Spleen (tissue), 11 donors: ENCODE data around the gene PSMD12. TPM values are rescaled to one million over a fixed set of nuclear protein-coding genes. Genes with fewer than 3 reads are reported as not detected.

Experiments
- DNase-seq: peaks from one replicate; pipeline ENCODE4 v3.0.0-alpha.2; 2020
- H3K27ac ChIP-seq, 8 donors: fragments of 200-600 bp; sonication (generic) in 7 of 8; 1 replicate in 4 of 8; 2 replicates in 4 of 8; pipeline versions ENCODE4 v1.5.0 to v1.8.0; 2016 to 2021; ENCODE audit warnings: inconsistent platforms in 4 of 8, mild to moderate bottlenecking in 4 of 8, moderate library complexity in 1 of 8
- H3K27me3 ChIP-seq, 7 donors: fragments of 200-600 bp; sonication (generic) in 6 of 7; replicated peaks in 1 of 7; 1 replicate in 4 of 7; 2 replicates in 3 of 7; pipeline versions ENCODE4 v1.5.0 to v1.8.0; 2016 to 2021; ENCODE audit warnings: inconsistent platforms in 3 of 7, mild to moderate bottlenecking in 1 of 7
- H3K36me3 ChIP-seq, 6 donors: fragments of 200-600 bp; sonication (generic) in 5 of 6; 1 replicate in 4 of 6; 2 replicates in 2 of 6; pipeline versions ENCODE4 v1.5.0 to v1.8.0; 2016 to 2021; ENCODE audit warnings: inconsistent platforms in 2 of 6
- H3K4me1 ChIP-seq, 6 donors: fragments of 200-600 bp; sonication (generic) in 5 of 6; 1 replicate in 3 of 6; 2 replicates in 3 of 6; pipeline versions ENCODE4 v1.5.0 to v1.8.0; 2016 to 2021; ENCODE audit warnings: inconsistent platforms in 3 of 6
- H3K4me3 ChIP-seq, 8 donors: fragments of 200-600 bp; sonication (generic) in 7 of 8; 1 replicate in 4 of 8; 2 replicates in 4 of 8; pipeline versions ENCODE4 v1.5.0 to v1.8.0; 2016 to 2021; ENCODE audit warnings: inconsistent platforms in 4 of 8, mild to moderate bottlenecking in 4 of 8, moderate library complexity in 2 of 8
- H3K9me3 ChIP-seq, 8 donors: fragments of 200-600 bp; sonication (generic) in 7 of 8; 1 replicate in 4 of 8; 2 replicates in 4 of 8; pipeline versions ENCODE4 v1.5.0 to v1.8.0; 2016 to 2021; ENCODE audit warnings: inconsistent platforms in 4 of 8
- POLR2A ChIP-seq, 3 donors: fragments of 450-650 bp; IDR thresholded peaks; one replicate each; pipeline ENCODE4 v1.5.1; 2017; ENCODE audit warnings: antibody characterized with exemption in 3 of 3, mild to moderate bottlenecking in 1 of 3
- POLR2AphosphoS5 ChIP-seq, 3 donors: sonication (generic); formaldehyde crosslinking; IDR thresholded peaks; one replicate each; pipeline ENCODE4 v1.5.1; 2017; ENCODE audit warnings: antibody characterized with exemption in 3 of 3
- WGBS, 5 donors: extraction: QIAGEN DNeasy Blood & Tissue Kit in 3 of 5; methylation state at CpG; one replicate each; pipeline versions ENCODE4 v1.1.5 to v1.1.7; 2013 to 2018; 5-methylcytosine and 5-hydroxymethylcytosine counted together
- intact Hi-C: fragments of 100-400 bp; cut with DNase I; formaldehyde crosslinking; loops from one replicate; pipeline ENCODE4 v1.15.0; 2023; ENCODE audit warnings: low total_unique reads
- polyA plus RNA-seq, 3 donors: library from polyadenylated mRNA; stranded (reverse); fragments of 200-250 nt; gene quantifications; one replicate each; pipeline ENCODE4 v1.2.1, GENCODE V29; 2013
- total RNA-seq, 7 donors: library from RNA; depleted of rRNA in 3 of 7; stranded (reverse); fragments of >200 nt in 3 of 7; fragmentation: NEBNext Ultra II Directional in 4 of 7; extraction: Animal tissue kit (Norgen Biotek cat#: 25700) in 4 of 7; gene quantifications; one replicate each; pipeline versions ENCODE4 v1.1.0 to v1.2.1, GENCODE V29; 2016 to 2021
- TF ChIP-seq, protein P1 (sequence below), 11 experiments: fragments of 200-600 bp in 7 of 11; fragments of 450-650 bp in 4 of 11; sonication (generic) in 4 of 11; IDR thresholded peaks in 8 of 11; conservative IDR thresholded peaks in 3 of 11; 1 replicate in 7 of 11; 2 replicates in 4 of 11; pipeline versions ENCODE4 v1.4.0 to v1.8.0; 2016 to 2021; ENCODE audit warnings: antibody characterized with exemption in 11 of 11, inconsistent platforms in 4 of 11, mild to moderate bottlenecking in 1 of 11
- donor health status: healthy with polysubstance abuse.
- donor health status: DM: no; HTN: no; CAD: no; lungs with moderate emphysema.
- donor health status: DM: no; HTN: no; CAD: no.
- donor health status: Bipolar disorder and iron deficiency.
- donor health status: healthy.
- donor health status: DM: no; HTN: no; CAD: no.
- donor health status: DM: yes; HTN: yes; CAD: no.

PSMD12 gene
- total and polyA plus RNA-seq, 10 donors, result 13.8 to 46.4 (median 28.9) TPM

- Histone ChIP-seq H3K36me3 (no peaks in the 10 kb centered on the region), H3K9me3 (no peaks in the 10 kb centered on the region), H3K27ac (peak overlapping the region in 6 of 8 donors; percentile 32 to 81 (median 62)), H3K4me3 (peak overlapping the region in 1 of 8 donors; percentile 3), H3K4me1 (peaks cover 5 to 64% (median 26%) of the 10 kb centered on the region in 6 donors), H3K27me3 (no peaks in the 10 kb centered on the region)
- TF ChIP-seq, protein P1, sequence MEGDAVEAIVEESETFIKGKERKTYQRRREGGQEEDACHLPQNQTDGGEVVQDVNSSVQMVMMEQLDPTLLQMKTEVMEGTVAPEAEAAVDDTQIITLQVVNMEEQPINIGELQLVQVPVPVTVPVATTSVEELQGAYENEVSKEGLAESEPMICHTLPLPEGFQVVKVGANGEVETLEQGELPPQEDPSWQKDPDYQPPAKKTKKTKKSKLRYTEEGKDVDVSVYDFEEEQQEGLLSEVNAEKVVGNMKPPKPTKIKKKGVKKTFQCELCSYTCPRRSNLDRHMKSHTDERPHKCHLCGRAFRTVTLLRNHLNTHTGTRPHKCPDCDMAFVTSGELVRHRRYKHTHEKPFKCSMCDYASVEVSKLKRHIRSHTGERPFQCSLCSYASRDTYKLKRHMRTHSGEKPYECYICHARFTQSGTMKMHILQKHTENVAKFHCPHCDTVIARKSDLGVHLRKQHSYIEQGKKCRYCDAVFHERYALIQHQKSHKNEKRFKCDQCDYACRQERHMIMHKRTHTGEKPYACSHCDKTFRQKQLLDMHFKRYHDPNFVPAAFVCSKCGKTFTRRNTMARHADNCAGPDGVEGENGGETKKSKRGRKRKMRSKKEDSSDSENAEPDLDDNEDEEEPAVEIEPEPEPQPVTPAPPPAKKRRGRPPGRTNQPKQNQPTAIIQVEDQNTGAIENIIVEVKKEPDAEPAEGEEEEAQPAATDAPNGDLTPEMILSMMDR (IDR thresholded peaks at IDR 0.05 in 8 of 11, conservative IDR thresholded peaks at IDR 0.05 in 3 of 11), result no peak
- TF ChIP-seq POLR2A (IDR thresholded peaks at IDR 0.05) (no peak), POLR2AphosphoS5 (IDR thresholded peaks at IDR 0.05) (no peak)
- DNase-seq, result no peak
- intact Hi-C loops, result no loop called here
- WGBS, 5 donors, result 67 to 87% (median 76%) methylated on average over 16 of the region's 16 CpGs
These were observed 35.5 kb upstream of the PSMD12 start for GRCh38 chr17:67401598-67402504.

DNA sequence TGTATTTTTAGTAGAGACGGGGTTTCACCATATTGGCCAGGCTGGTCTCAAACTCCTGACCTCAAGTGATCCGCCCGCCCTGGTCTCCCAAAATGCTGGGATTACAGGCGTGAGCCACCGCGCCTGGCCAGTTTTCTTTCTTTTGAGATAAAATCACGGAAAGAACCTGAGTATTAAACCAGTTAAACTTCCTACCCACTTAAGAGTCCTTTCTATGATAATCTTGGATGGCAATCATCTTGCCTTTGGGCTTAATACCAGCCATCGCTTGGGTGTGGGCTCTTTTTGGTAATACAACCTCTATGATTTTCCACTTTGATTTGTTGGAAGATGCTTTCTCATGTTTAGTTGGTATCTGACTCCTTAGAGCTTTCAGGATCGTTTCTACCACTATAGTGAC lies 34.7 kb upstream of the PSMD12 start:
- WGBS, 5 donors, result 88 to 95% (median 92%) methylated on average over 9 of the region's 9 CpGs
- peaks cover 5 to 61% (median 26%) of the 10 kb centered on the region in 6 donors for H3K4me1 ChIP-seq
- H3K27me3 ChIP-seq, result no peaks in the 10 kb centered on the region
- no peak for TF ChIP-seq POLR2AphosphoS5 (IDR thresholded peaks at IDR 0.05)
- TF ChIP-seq, protein P1 (IDR thresholded peaks at IDR 0.05 in 8 of 11, conservative IDR thresholded peaks at IDR 0.05 in 3 of 11), result no peak
- TF ChIP-seq POLR2A (IDR thresholded peaks at IDR 0.05), result no peak
- intact Hi-C loops, result no loop called here
- no peaks in the 10 kb centered on the region for H3K36me3 ChIP-seq
- H3K4me3 ChIP-seq, result no peak overlapping the region
- peak overlapping the region in 6 of 8 donors; percentile 32 to 81 (median 62) for H3K27ac ChIP-seq
- no peak for DNase-seq
- no peaks in the 10 kb centered on the region for H3K9me3 ChIP-seq

DNA sequence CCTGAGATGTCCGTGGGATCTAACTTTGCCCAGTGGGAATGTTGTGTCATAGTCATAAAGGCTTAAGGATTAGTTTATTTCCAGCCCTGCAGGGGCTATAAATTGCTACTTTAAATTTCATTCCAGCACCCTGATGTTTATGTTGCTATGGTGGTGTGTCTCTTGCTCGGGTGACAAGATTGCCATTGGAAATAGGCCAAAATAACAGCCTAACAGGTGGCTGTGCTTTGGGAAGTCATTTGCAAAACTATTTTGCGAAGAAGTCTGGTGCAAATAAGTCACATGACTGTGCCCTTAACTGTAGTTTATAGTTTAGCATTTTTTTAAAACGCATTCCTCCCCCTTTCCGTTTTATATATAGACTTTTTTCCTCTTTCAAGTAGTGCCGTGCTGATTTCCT lies 33.8 kb upstream of the PSMD12 start:
- WGBS, 5 donors, result 18 to 30% (median 22%) methylated on average over 6 of the region's 6 CpGs
- Histone ChIP-seq H3K4me3 (no peak overlapping the region), H3K27ac (peak overlapping the region in 6 of 8 donors; percentile 5 to 74 (median 36)), H3K9me3 (no peaks in the 10 kb centered on the region), H3K36me3 (no peaks in the 10 kb centered on the region), H3K27me3 (no peaks in the 10 kb centered on the region), H3K4me1 (peaks cover 5 to 61% (median 26%) of the 10 kb centered on the region in 6 donors)
- DNase-seq, result no peak
- intact Hi-C loops, result no loop called here
- TF ChIP-seq, protein P1 (IDR thresholded peaks at IDR 0.05 in 8 of 11, conservative IDR thresholded peaks at IDR 0.05 in 3 of 11), result no peak
- no peak for TF ChIP-seq POLR2AphosphoS5 (IDR thresholded peaks at IDR 0.05)
- TF ChIP-seq POLR2A (IDR thresholded peaks at IDR 0.05), result no peak

- Histone ChIP-seq H3K9me3 (no peaks in the 10 kb centered on the region), H3K36me3 (no peaks in the 10 kb centered on the region), H3K4me3 (no peak overlapping the region), H3K27ac (peak overlapping the region in 4 of 8 donors; percentile 5 to 74 (median 48)), H3K27me3 (no peaks in the 10 kb centered on the region), H3K4me1 (peaks cover 5 to 57% (median 26%) of the 10 kb centered on the region in 6 donors)
- WGBS, 5 donors, result 63 to 91% (median 81%) methylated on average over 3 of the region's 3 CpGs
- no peak for TF ChIP-seq POLR2A (IDR thresholded peaks at IDR 0.05)
- no peak for TF ChIP-seq POLR2AphosphoS5 (IDR thresholded peaks at IDR 0.05)
- TF ChIP-seq, protein P1 (IDR thresholded peaks at IDR 0.05 in 8 of 11, conservative IDR thresholded peaks at IDR 0.05 in 3 of 11), result no peak
- intact Hi-C loops, result no loop called here
- DNase-seq, result no peak
These were observed 33.3 kb upstream of the PSMD12 start for GRCh38 chr17:67399676-67400075.
